IPS DF 4.7 (cell line): ENCODE measurements around the gene ARHGEF4.

ENCODE experiments used
- DNase-seq: peaks from one replicate; pipeline ENCODE4 v3.0.0-alpha.2; 2013; ENCODE audit warnings: low spot score; ENCODE audit errors: extremely low read depth

The ARHGEF4 gene

GRCh38 chr2:131009713-131010475 is 173.2 kb downstream of the ARHGEF4 start:
- DNase-seq = no peak

DNA sequence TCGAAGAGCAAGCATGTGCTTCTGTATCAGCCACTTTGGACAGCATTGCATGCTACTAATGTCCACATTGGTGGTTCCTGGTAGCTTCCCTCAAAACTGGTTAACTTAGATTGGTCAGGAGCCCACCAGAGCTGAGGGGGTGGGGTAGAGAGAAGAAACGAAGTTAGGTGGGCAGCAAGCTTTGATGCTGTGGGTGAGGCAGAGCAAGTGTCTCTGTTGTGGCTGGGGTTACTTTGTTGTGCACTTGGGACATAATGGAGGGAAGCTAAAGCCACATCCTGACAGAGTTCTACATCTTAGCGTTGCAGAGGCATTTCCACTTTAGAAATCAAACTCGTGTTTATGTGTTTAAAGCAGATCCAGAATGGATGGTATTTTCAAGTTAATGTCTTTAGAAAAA is 173.9 kb downstream of the ARHGEF4 start:
- no peak for DNase-seq

GRCh38 chr2:131011486-131011885 is 174.8 kb downstream of the ARHGEF4 start:
- no peak for DNase-seq

DNA sequence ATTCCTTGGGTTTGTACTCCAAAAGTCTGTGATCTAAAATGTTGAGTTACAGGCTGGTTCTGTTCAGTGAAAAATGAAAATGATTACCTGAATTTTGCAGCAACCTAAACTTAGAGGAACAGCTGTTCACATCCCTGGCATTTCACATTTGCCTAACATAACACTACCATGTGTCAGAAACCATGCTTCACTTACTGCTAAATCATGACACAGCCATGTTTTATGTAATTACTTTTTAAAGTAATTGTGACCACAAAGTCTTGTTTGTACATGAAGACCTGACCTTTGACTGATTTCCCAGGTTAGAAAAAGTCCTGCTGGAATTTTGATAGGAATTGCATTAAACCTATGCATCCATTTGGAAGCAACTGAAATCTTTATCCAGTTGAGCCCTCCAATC is 177.4 kb downstream of the ARHGEF4 start:
- no peak for DNase-seq

DNA sequence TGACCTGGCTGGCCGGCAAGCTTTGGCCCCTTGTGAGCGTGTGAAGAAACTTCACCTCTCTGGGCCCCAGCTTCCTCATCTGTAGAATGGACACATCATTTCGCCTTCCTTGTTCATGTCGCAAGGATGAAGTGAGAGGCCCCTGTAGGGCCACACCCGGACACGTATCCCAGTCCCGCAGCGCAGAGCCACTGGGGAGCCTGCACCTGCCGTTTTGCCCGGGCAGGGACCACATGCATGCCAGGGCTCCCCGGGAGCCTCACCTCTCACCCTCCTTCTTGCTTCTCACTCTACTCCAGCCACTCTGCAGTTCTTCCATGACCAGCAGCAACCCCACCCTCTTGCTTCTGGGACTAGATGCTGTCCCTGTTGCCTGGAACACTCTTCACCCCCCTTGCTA is 179.1 kb downstream of the ARHGEF4 start:
- DNase-seq = no peak

GRCh38 chr2:131016826-131017741 is 180.4 kb downstream of the ARHGEF4 start:
- no peak for DNase-seq

- DNase-seq = no peak
These were observed 186.0 kb downstream of the ARHGEF4 start for GRCh38 chr2:131022731-131023130.

GRCh38 chr2:131023758-131024157 is 187.0 kb downstream of the ARHGEF4 start:
- DNase-seq = no peak

- DNase-seq = no peak
These were observed 190.2 kb downstream of the ARHGEF4 start for GRCh38 chr2:131026919-131027318.

GRCh38 chr2:131027566-131028528 is 191.1 kb downstream of the ARHGEF4 start:
- no peak for DNase-seq

GRCh38 chr2:131029812-131030211 is 193.1 kb downstream of the ARHGEF4 start:
- no peak for DNase-seq

DNA sequence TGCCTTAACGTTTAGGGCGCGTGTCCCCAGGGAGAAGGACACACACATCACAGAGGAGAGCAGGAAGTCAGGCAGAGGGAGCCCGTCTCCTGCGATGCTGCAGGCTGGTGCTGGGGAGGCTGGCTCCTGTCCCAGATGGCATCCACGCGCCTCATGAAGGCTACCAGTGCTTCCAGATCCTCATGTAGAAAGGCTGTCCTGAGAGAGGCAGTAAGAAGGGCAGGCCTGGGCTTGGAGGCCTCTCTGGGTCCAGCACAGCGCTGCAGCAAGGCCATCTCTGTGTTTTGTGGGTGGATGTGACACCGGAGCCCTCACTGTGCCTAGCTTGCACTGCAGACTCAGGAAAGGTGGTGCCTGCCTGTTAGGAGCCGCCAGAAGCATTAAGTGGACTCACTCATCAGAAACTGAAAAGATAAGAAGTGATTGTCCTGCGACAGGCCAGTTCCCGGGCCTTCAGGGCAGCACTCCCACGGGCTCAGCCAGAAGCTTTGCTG is 193.8 kb downstream of the ARHGEF4 start:
- no peak for DNase-seq

- no peak for DNase-seq
These were observed 194.7 kb downstream of the ARHGEF4 start for GRCh38 chr2:131031431-131031841.

- DNase-seq = no peak
These were observed 195.2 kb downstream of the ARHGEF4 start for GRCh38 chr2:131031875-131032274.

DNA sequence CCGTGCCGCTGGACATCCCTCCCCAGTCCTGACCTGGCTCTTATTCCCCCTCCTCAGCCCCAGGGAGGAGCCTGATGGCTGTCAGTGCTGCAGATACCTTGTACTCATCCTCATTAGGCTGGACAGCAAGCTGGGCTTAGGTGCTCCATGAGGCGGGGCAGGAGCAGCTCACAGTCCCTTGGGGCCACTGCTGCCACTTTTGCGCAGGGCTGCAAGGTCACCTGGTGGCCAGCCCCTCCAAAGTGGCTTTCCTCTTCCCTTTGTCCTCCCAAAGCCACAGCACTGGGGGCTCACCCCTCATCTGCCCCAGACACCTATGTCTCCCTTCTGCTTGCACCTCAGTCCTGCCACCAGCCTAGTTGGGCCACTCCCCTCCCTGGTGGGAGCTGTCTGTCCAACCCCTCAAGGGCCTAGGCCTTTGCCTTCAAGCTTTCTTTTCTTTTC is 195.7 kb downstream of the ARHGEF4 start:
- DNase-seq = no peak

- DNase-seq = no peak
These were observed 197.0 kb downstream of the ARHGEF4 start for GRCh38 chr2:131033786-131034121.

DNA sequence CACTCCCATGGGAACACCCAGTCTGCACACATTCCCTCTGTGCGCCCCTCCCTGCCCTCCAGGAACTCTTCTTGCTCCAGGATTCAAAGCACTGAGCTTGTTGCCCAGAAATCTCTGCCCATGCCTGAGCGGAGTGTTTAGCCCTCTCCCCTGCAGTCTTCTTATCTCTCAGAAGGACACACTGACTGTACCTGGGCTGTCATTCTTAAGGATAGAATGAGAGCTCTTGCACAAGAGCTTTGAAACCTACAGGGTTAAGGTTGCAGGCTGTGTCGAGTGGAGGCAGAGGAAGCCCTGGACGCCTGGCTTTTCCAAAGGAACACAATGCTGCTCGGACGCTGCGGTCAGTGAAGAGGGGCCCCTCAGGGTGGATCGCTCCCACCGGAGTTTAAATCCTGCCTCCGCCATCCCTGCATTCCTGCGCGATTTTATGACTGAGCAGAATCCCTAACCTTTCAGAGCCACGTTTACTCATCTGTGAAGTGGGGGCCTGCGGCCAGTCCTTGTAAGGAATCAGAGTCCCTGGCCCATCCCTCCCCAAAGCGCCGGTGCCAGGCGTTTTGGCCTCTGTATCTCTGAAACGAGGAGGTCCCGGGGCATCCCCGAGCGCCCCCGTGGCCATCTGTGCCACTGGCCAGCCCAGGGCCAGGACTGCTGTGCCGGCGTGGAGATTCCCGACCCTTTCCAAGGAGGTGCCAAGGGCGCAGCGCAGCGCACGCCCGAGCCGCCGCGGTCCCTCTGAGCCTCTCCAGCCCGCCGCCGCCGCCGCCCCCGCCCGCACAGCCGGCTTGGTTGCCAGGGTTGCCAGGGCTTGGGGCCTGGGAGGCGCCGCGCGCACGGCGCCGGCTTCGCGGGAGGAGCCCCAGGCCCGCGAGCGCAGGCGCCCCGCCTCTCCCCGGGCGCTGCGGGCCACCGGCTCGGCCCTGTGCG is 197.7 kb downstream of the ARHGEF4 start:
- DNase-seq = no peak

DNA sequence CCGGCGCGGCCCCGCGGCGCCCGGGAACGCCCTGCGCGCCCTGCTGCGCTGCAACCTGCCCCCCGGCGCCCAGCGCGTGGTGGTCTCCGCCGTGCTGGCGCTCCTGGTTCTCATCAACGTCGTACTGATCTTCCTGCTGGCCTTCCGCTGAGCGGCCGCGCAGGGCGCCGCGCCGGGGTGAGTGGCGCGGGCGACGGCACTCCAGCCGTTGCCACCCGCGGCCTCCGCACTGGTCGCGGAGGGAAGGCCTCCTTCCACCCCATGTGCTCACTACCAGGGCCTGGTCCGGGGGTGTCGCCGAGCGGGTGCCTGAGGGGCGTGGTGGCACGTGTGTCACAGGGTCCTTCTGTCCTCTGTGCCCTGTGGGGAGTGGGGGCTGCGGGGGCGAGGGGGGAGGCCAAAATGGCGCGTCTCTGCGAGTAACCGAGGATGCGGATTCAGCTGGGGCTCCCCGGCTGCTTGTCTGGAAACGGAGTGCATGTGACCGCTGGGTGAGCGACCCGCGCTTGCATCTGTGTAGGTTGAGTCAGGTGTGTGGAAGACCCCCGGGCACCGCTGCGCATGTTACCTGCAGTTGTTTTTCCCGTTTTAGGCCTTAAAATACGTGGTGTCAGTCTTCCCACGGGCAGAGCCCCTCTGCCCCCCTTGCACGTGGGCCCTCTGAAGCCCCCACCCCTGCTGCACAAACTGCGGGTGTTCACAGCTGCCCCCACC is 198.6 kb downstream of the ARHGEF4 start:
- DNase-seq = no peak

DNA sequence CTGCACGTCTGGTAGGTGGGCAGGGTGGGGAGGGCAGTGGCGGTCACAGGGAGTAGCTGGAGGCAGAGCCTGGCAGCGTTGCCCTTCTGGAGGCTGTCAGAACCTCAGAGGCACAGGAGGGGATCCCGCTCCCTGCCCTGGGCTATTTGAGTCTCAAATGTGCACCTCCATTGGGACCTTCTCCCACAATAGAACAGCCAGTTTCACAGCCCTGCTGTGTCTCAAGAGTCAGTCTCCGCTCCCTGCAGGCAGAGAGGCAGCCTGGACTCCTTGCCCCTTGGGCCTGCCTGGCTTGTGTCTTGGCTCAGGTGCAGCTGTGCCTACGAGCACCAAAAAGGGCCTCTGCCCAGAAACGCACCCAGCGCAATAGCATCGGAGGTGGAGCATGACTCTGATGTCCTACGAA is 199.1 kb downstream of the ARHGEF4 start:
- no peak for DNase-seq
